ENCODE results near the gene OR2B6. TPM values are rescaled to one million over a fixed set of nuclear protein-coding genes. Genes with fewer than 3 reads are reported as not detected.

Gene OR2B6
- total RNA-seq, 1 donor from 2014 or later: not detected

DNA sequence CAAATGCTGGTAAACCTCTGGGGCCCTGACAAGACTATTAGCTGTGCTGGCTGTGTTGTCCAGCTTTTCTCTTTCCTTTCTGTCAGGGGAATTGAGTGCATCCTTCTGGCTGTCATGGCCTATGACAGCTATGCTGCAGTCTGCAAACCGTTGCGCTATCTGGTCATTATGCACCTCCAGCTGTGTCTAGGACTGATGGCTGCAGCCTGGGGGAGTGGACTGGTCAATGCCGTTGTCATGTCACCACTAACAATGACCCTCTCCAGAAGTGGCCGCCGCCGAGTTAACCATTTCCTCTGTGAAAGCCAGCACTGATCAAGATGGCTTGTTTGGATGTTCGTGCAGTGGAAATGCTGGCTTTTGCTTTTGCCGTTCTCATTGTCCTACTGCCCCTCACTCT lies 20.3 kb downstream of the OR2B6 start:
- Mint-ChIP-seq H3K9me3 (no peaks in the 10 kb centered on the region), H3K36me3 (ENCODE audit: low read depth) (no peaks in the 10 kb centered on the region), H3K27me3 (ENCODE audit: low read depth) (peaks cover 64% of the 10 kb centered on the region), H3K4me1 (peaks cover 6% of the 10 kb centered on the region), H3K27ac (ENCODE audit: unreplicated experiment) (no peak overlapping the region), H3K4me3 (no peak overlapping the region)
- TF ChIP-seq, protein P1, sequence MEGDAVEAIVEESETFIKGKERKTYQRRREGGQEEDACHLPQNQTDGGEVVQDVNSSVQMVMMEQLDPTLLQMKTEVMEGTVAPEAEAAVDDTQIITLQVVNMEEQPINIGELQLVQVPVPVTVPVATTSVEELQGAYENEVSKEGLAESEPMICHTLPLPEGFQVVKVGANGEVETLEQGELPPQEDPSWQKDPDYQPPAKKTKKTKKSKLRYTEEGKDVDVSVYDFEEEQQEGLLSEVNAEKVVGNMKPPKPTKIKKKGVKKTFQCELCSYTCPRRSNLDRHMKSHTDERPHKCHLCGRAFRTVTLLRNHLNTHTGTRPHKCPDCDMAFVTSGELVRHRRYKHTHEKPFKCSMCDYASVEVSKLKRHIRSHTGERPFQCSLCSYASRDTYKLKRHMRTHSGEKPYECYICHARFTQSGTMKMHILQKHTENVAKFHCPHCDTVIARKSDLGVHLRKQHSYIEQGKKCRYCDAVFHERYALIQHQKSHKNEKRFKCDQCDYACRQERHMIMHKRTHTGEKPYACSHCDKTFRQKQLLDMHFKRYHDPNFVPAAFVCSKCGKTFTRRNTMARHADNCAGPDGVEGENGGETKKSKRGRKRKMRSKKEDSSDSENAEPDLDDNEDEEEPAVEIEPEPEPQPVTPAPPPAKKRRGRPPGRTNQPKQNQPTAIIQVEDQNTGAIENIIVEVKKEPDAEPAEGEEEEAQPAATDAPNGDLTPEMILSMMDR (conservative IDR thresholded peaks at IDR 0.05): no peak
- DNase-seq (ENCODE audit: low read depth, low spot score): no peak

DNA sequence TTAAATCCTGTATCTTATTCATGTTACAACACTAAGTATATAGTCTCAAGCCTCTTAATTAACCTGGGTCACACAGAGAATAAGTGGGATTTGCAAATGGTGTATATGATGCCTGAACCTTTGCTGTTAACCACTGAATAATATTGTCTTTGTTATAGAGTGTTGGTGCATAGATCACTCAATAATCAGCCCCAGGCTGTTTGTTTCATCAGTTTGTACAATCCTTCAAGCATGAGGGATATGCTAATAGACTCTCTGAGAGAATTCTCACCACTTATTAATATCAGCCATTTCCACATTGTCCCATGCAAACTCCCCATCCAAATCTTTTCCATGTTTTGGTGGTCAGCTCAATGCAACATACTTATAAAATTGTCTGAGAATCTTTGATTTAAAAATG lies 21.7 kb downstream of the OR2B6 start:
- H3K4me3 Mint-ChIP-seq: no peak overlapping the region
- peaks cover 66% of the 10 kb centered on the region for H3K27me3 Mint-ChIP-seq (ENCODE audit: low read depth)
- no peaks in the 10 kb centered on the region for H3K36me3 Mint-ChIP-seq (ENCODE audit: low read depth)
- no peaks in the 10 kb centered on the region for H3K9me3 Mint-ChIP-seq
- DNase-seq (ENCODE audit: low read depth, low spot score): no peak
- no peak overlapping the region for H3K27ac Mint-ChIP-seq (ENCODE audit: unreplicated experiment)
- H3K4me1 Mint-ChIP-seq: peaks cover 6% of the 10 kb centered on the region
- TF ChIP-seq, protein P1 (conservative IDR thresholded peaks at IDR 0.05): no peak

DNA sequence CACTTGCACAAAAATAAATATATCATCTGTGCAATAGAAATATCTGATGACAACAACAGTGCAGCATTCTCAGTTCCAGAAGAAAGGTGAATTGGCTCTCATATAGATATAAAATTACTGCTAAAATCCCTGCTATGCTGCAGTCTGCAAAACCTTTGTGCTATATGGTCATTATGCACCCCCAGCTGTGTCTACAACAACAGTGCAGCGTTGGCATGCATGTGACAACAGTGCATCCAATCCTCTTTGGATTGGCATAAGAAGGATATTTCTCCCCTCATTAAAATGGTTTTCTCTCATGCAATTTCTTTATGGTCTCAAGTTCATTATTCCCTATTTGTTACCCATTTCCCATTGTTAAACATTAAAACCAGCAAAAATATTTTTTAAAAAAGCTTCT lies 23.1 kb downstream of the OR2B6 start:
- no peak overlapping the region for H3K4me3 Mint-ChIP-seq
- peaks cover 66% of the 10 kb centered on the region for H3K27me3 Mint-ChIP-seq (ENCODE audit: low read depth)
- peaks cover 6% of the 10 kb centered on the region for H3K4me1 Mint-ChIP-seq
- H3K27ac Mint-ChIP-seq (ENCODE audit: unreplicated experiment): no peak overlapping the region
- TF ChIP-seq, protein P1 (conservative IDR thresholded peaks at IDR 0.05): no peak
- DNase-seq (ENCODE audit: low read depth, low spot score): no peak
- no peaks in the 10 kb centered on the region for H3K36me3 Mint-ChIP-seq (ENCODE audit: low read depth)
- no peaks in the 10 kb centered on the region for H3K9me3 Mint-ChIP-seq

DNA sequence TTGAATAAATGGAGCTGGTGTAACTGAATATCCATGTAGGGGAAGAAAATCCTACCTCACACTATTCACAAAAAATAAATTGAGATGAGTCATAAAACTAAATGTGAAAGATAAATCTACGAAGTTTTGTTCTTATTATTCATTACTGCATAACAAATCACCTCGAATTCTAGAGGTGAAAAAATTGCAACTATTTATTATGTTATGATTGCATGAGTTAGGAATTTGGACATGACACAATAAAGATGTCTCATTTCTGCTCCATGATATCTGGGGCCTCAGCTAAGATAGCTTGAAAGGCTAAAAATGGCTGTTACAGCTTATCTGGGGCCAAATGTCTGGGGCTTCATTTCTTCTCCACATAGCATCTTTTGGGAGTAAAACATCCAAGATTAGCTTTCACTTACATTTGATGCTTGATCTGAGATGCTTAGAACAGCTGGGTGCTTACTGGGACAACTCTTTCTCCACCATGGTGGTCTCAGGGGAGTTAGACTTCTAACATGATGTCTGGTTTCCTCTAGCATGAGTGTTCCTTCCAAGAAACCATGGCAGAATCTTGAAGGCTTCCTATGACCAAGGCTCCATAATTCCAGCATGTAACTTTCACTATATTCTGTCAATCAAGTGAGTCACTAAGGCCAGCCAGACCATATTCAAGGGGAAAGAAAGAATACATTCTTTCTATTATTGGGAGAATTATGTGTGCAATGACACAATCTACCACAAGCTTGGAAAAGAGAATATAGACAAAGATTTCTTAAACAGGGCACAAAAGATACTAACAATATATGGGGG lies 30.1 kb downstream of the OR2B6 start:
- no peak for DNase-seq (ENCODE audit: low read depth, low spot score)
- Mint-ChIP-seq H3K4me3 (no peak overlapping the region), H3K36me3 (ENCODE audit: low read depth) (no peaks in the 10 kb centered on the region), H3K9me3 (no peaks in the 10 kb centered on the region), H3K4me1 (no peaks in the 10 kb centered on the region), H3K27ac (ENCODE audit: unreplicated experiment) (no peak overlapping the region), H3K27me3 (ENCODE audit: low read depth) (peaks cover 70% of the 10 kb centered on the region)
- TF ChIP-seq, protein P1 (conservative IDR thresholded peaks at IDR 0.05): no peak

DNA sequence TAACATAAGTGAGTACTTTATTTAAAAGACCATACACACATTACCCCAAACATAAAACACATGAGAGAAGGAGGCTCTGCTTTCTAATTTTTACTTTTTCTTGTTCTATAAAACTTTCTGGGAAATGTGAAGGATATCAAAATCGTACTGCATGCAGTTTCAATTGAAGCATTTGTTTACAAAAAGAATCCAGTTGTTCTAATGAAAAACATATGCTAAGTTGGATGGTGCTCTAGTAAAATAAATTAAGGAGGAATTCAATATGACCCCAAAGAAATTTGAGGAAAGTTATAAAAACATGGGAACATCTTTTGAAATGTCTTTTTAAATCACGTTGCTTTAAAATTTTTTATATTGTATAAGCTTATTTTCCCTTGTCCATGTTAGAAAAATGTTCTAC lies 37.6 kb downstream of the OR2B6 start:
- Mint-ChIP-seq H3K27ac (ENCODE audit: unreplicated experiment) (no peak overlapping the region), H3K27me3 (ENCODE audit: low read depth) (peaks cover 78% of the 10 kb centered on the region), H3K4me1 (no peaks in the 10 kb centered on the region), H3K36me3 (ENCODE audit: low read depth) (no peaks in the 10 kb centered on the region), H3K4me3 (no peak overlapping the region), H3K9me3 (no peaks in the 10 kb centered on the region)
- TF ChIP-seq, protein P1 (conservative IDR thresholded peaks at IDR 0.05): no peak
- DNase-seq (ENCODE audit: low read depth, low spot score): no peak

All from neural crest cell (in vitro differentiated cells).